Central memory CD8-positive, alpha-beta T cell (primary cell): ENCODE results near the gene NOL4L.

Experiments
- ATAC-seq: fragments of 150-1000 bp; cut with Tn5 transposase; replicated peaks from 2 replicates; pipeline ENCODE4 v1.10.0; 2022; ENCODE audit warnings: mild to moderate bottlenecking, moderate FRiP score, moderate number of reproducible peaks; ENCODE audit not compliant: poor library complexity, severe bottlenecking; ENCODE audit errors: extremely low read depth
- DNase-seq, 2 donors: peaks; one replicate each; pipeline ENCODE4 v3.0.0; 2021; ENCODE audit warnings: low spot score in 2 of 2
- H3K27ac Mint-ChIP-seq: one replicate; pipeline ENCODE4 v1.8.0; 2022; ENCODE audit warnings: low read depth, mild to moderate bottlenecking, moderate library complexity, mixed read lengths
- H3K27me3 Mint-ChIP-seq: one replicate; pipeline ENCODE4 v1.8.0; 2022; ENCODE audit warnings: mixed read lengths
- H3K36me3 Mint-ChIP-seq: one replicate; pipeline ENCODE4 v1.8.0; 2022; ENCODE audit warnings: mild to moderate bottlenecking, moderate library complexity, mixed read lengths; ENCODE audit not compliant: insufficient read depth
- H3K4me1 Mint-ChIP-seq: one replicate; pipeline ENCODE4 v1.8.0; 2022; ENCODE audit warnings: mixed read lengths
- H3K4me3 Mint-ChIP-seq: one replicate; pipeline ENCODE4 v1.8.0; 2022; ENCODE audit warnings: mild to moderate bottlenecking, moderate library complexity, mixed read lengths
- H3K9me3 Mint-ChIP-seq: one replicate; pipeline ENCODE4 v1.8.0; 2022; ENCODE audit warnings: mixed read lengths

Gene NOL4L

DNA sequence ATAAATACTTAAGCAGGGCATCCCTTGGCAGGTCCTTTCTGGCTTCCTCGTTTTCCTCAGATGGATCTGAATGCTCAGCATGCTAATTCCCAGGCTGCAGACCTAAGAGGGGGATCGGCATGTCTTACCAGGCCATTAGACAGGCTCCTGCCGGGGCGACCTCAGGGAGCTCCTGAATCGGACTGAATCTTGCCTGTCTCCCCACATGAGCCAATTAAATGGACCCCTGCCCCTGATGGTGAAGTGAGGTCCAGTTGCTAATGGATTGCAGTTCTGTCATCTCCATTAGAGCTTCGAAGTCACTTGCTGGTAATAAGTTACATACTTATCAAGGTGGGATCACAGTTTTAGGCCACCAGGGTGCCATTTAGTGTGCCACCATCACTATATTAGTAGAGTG lies 51.4 kb downstream of the NOL4L start:
- no peaks in the 10 kb centered on the region for H3K27me3 Mint-ChIP-seq
- no peak for ATAC-seq
- H3K4me1 Mint-ChIP-seq = peaks cover 64% of the 10 kb centered on the region
- no peak overlapping the region for H3K27ac Mint-ChIP-seq
- peaks cover 23% of the 10 kb centered on the region for H3K36me3 Mint-ChIP-seq
- no peak for DNase-seq
- no peak overlapping the region for H3K4me3 Mint-ChIP-seq
- no peaks in the 10 kb centered on the region for H3K9me3 Mint-ChIP-seq

DNA sequence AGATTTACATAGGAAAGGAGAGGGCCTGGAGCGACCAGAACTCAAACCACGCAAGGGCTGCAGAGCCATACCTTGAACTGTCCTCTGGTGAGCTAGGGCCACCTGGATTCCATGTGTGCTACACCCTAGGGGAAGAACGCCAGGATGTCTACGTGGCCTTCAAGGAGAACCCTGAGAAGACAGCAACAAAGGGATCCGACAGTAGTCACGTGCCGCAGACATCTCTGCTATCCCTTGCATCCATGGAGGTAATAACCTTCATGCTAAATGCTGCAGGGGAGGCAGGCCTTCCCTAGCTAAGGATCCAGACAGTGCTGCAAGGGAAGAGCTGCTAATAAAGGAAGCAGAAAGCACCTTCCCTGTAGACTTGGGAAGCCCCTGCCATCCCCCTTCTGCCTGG lies 52.9 kb downstream of the NOL4L start:
- DNase-seq (no peak), ATAC-seq (no peak)
- H3K36me3 Mint-ChIP-seq = peaks cover 19% of the 10 kb centered on the region
- no peak overlapping the region for H3K4me3 Mint-ChIP-seq
- H3K4me1 Mint-ChIP-seq = peaks cover 73% of the 10 kb centered on the region
- H3K27me3 Mint-ChIP-seq = no peaks in the 10 kb centered on the region
- H3K27ac Mint-ChIP-seq = peak overlapping the region; percentile 30
- no peaks in the 10 kb centered on the region for H3K9me3 Mint-ChIP-seq

DNA sequence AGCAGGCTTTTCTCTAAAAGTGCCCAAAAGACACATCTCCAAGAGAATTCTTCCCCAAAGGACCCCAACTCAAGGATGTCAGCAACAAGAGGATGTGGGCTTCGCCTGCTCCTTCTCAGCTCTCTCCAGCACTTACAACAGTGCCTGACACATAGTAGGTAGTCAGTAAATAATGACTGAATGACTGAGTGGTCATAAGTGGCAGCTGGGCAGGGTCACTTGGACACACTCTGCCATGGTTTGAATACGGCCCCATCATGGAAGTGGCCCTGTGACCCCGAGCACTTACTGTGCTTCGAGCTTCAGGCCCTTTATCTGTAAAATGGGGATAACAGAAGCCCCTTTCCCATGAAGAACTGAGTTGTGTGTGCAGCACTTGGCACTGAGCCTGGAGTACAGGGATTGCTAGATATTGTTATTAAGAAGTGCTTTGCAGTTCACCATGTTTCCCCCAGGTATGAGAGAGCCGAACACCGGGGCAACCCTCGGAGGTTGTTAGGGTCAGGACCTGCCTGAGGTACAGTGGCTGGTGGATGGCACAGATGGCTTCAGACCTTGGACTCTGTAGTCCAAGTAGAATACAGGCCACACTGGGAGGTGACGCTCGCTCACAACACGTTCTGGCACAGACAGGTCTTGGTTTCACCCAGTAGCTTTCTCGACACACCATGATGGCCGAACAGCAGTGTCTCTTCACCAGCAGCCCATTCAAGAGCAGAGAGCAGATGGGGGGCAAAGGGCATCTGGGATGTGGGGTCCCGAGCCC lies 56.0 kb downstream of the NOL4L start:
- peak overlapping the region; percentile 82 for H3K27ac Mint-ChIP-seq
- H3K27me3 Mint-ChIP-seq = no peaks in the 10 kb centered on the region
- DNase-seq = no peak

DNA sequence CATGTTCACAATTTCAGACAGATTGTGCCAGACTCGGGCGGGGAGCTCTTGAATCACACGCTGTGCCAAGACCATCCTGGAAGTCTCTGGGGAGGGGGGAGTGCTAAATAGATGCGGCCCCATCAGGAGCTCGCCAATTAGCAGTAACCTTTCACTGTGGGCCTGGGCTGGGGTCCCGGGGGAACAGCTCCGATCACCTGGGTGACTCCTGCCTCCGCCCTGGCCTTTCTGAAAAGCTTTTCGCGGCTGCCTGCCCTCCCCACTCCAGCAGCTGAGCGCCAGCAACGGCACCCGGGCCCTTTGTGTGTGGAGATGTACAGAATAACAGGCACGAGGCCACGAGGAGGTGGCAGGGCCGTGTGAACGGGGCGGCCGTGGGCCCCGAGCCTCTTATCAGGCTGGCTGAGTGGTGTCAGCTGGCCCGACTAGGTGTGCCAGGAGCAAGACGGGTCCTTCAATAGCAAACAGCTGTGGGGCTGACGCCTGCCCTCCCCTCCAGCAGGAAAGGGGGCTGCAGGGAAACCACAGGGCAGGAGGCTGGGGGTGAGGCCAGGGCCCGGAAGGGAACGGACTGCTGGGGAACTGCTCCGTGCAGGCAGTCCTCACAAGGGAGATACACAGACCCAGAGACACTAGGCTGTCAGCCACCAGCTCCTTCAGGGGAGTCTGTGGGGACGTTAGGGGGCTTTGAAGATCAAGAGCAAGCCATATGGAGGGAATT lies 56.8 kb downstream of the NOL4L start:
- no peak overlapping the region for H3K4me3 Mint-ChIP-seq
- DNase-seq = no peak
- H3K9me3 Mint-ChIP-seq = no peaks in the 10 kb centered on the region

More for the DNA sequence above, 56.0 kb downstream of the NOL4L start:
- no peaks in the 10 kb centered on the region for H3K9me3 Mint-ChIP-seq
- no peak overlapping the region for H3K4me3 Mint-ChIP-seq
- peaks cover 15% of the 10 kb centered on the region for H3K36me3 Mint-ChIP-seq
- H3K4me1 Mint-ChIP-seq = peaks cover 71% of the 10 kb centered on the region
- ATAC-seq = no peak

DNA sequence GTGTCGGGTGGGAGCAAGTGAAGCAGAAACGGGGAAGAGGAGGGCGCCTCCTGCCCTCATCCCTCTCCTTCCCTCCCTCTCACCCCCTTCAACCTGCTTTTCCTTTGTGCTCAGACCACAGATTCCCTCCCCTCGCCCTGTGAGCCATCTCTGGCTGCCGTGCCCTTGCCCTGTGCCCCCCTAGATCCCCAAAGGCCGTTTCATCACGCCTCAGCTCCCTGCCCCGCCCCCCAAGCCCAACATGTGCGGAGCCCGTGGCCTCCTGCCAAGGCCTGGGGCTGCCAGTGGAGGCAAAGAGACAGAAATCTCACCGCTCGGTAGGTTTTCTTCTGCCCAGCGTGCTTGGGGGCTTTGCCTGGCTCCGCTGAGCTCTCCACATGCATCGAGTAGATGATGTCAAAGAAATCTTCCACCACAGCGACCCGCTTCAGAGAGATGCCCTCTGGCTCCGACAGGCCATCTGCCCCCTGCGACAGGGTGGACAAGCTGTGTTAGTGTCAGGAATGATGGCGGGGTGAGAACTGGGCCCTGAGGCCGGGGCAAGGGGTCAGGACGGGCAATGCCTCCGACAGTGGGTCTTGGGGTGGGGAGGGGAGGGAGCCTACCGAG lies 57.6 kb downstream of the NOL4L start:
- DNase-seq (no peak), ATAC-seq (no peak)
- no peaks in the 10 kb centered on the region for H3K27me3 Mint-ChIP-seq
- H3K9me3 Mint-ChIP-seq = no peaks in the 10 kb centered on the region
- H3K4me3 Mint-ChIP-seq = no peak overlapping the region
- peaks cover 72% of the 10 kb centered on the region for H3K4me1 Mint-ChIP-seq
- H3K36me3 Mint-ChIP-seq = peaks cover 13% of the 10 kb centered on the region
- H3K27ac Mint-ChIP-seq = peak overlapping the region; percentile 87

More for the DNA sequence above, 56.8 kb downstream of the NOL4L start:
- ATAC-seq = peak; percentile 10
- H3K27me3 Mint-ChIP-seq = no peaks in the 10 kb centered on the region
- H3K36me3 Mint-ChIP-seq = peaks cover 13% of the 10 kb centered on the region
- peaks cover 72% of the 10 kb centered on the region for H3K4me1 Mint-ChIP-seq
- peak overlapping the region; percentile 82 for H3K27ac Mint-ChIP-seq

DNA sequence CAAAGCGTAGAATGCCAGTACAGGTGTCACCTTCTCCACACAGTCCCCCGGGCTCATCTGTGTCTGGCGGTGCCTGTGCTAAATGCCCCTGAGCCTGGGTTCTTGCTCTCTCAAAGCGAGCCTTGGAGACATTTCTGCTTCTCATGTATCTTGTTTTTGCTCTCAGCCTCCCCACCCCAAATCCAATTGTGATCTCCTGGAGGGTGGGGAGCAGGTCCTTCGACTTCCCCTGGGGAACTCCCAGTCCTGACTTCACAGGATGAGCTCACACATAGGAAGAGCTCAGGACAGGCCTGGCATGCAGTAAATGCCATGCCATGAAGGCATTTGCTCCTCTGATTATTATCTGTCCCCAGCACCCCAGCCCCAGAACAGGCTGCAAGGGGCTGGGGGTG lies 58.1 kb downstream of the NOL4L start:
- H3K27me3 Mint-ChIP-seq = no peaks in the 10 kb centered on the region
- no peak overlapping the region for H3K4me3 Mint-ChIP-seq
- H3K4me1 Mint-ChIP-seq = peaks cover 73% of the 10 kb centered on the region
- peaks cover 11% of the 10 kb centered on the region for H3K36me3 Mint-ChIP-seq
- no peaks in the 10 kb centered on the region for H3K9me3 Mint-ChIP-seq
- no peak for ATAC-seq
- no peak for DNase-seq
- H3K27ac Mint-ChIP-seq = peak overlapping the region; percentile 87

DNA sequence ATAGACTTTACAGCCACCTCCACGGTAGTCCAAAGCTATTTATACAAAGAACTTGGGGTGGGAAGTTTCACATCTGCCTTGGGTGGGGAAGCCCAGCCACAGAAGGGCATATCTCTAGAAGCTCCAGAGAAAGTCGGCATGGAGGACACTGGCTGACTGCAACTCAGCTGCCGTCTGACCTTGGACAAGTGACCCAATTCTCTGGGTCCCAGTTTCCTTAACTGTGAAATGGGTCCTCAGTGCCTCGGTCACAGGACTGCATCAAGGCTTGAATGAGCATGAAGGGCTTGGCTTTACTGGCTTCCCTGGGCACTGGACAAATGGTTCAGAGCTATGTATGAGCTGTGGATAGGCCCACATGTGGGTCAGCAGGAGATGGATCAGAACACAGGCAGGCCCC lies 58.6 kb downstream of the NOL4L start:
- H3K9me3 Mint-ChIP-seq = no peaks in the 10 kb centered on the region
- H3K4me1 Mint-ChIP-seq = peaks cover 74% of the 10 kb centered on the region
- H3K4me3 Mint-ChIP-seq = peak overlapping the region; percentile 32
- peak overlapping the region; percentile 87 for H3K27ac Mint-ChIP-seq
- H3K27me3 Mint-ChIP-seq = no peaks in the 10 kb centered on the region
- ATAC-seq (no peak), DNase-seq (no peak)
- peaks cover 10% of the 10 kb centered on the region for H3K36me3 Mint-ChIP-seq

DNA sequence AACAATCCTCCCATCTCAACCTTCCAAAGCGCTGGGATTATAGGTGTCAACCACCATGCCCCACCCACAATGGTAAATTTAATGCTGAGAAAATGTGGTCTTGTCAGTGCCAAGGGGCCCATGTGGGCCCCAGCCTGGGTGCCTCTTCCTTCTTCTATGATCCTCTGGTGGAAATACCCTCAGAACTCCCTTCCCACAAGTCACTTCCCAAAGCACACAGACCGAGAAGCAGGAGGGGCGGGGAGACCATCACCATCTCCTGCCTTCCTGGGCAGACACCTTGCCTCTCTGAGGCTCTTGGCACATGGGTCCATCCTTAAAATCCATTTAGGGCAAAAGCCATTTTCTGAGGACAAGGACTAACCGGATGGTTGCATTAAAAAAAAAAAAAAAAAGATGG lies 59.0 kb downstream of the NOL4L start:
- Mint-ChIP-seq H3K27ac (peak overlapping the region; percentile 87), H3K36me3 (peaks cover 10% of the 10 kb centered on the region), H3K27me3 (no peaks in the 10 kb centered on the region), H3K4me1 (peaks cover 76% of the 10 kb centered on the region), H3K4me3 (peak overlapping the region; percentile 32), H3K9me3 (no peaks in the 10 kb centered on the region)
- ATAC-seq (no peak), DNase-seq (no peak)

DNA sequence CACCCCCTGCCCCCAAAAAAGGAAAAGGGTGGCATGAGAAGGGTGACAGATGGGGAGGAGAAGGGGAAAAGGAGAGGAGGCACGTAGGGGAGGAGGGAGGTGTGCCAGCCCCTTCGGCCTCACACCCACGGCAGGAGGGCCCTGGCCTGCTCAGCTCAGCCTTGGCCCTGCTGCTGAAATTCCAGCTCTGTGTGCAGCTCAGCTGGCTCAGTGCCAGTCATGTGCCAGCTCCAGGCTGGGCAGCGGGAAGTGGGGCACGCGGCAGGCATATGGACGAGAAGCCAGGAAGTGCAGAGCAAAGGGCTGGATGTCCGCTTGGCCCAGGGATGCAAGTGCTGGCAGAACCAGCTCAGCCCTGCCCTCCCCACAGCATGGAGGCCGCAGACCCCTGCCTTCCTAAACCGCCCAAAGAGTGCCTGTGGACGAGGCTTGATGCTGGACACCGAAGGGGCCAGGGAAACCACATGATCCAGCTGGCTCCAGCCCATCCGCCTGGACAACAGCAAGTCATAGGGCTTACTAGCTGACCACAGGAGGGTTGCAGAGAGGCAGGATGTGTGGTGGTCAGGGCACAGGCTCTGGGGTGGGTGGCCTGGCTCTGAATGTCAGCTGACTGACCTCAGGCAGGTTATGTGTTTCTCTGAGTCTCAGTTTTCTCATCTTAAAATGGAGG lies 60.2 kb downstream of the NOL4L start:
- no peak for ATAC-seq
- Mint-ChIP-seq H3K4me3 (no peak overlapping the region), H3K4me1 (peaks cover 74% of the 10 kb centered on the region), H3K36me3 (peaks cover 12% of the 10 kb centered on the region), H3K27ac (peak overlapping the region; percentile 81), H3K27me3 (no peaks in the 10 kb centered on the region), H3K9me3 (no peaks in the 10 kb centered on the region)
- no peak for DNase-seq

DNA sequence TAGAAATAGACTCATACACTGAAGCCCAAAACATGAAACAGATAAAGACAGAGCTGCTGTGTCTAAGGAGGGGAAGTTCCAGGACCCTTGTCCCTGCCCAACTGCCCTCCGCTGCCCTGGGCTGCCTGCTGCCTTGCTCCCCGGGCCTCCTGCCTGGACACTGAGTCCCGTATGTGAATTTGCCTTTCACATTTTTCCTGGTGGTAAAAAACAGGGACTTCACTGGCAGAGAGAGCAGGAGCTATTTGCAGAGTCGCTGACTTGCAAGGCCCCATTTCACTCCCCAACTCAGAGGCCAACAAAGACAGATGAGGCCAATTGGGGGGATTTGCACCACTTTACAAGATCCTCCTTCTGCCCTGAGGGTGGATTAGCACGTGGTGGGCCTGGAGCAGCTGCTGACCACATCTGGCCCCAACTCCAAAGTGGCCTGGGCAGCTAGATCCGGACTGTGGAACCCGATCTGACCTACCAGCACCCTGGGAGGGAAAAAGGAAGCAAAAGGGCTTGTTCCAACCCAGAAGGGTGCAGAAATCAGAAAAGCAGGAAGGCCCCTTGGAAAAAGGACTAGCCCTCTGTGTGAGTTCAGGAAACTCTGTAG lies 61.4 kb downstream of the NOL4L start:
- no peak overlapping the region for H3K4me3 Mint-ChIP-seq

DNA sequence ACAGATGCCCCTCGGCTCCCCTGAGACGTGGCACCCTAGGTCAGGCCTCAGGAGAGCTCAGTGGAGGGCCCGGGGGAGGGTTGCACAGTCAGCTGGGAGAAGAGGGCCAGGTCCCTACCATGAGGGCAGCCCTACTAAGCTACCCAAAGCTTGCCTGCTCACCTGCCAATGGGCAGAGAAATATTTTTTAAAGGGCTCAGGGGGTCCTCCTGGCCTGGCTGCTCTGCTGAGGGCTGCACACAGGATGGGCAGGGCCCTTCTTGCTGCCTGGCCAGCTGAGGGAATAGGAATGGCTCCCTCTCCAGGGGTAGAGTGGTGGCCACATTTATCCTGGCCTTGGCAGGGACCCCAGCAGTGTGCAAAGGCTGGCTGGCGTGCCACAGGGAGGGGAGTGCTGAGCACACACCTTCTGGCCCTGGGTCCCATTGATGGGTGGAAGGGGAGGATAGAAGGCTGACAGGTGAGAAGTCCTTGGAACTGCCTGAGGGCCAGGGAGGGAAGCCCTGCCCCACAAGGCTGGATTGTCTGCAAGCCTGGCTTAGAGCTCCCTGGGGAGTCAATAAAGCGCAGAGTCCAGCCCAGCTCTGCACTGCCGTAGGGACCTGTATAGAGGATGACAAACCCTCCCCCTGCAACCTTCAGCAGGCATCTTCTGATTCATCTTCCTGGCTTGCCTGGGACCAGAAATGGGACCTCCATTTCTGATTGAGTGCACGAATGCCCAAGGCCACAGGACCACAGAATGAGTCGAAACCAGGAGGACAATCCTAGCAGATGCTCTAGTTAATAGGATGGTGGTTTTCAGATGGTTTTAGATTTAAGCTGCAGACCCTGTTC lies 62.1 kb downstream of the NOL4L start:
- DNase-seq (no peak), ATAC-seq (no peak)
- Mint-ChIP-seq H3K9me3 (no peaks in the 10 kb centered on the region), H3K27ac (no peak overlapping the region), H3K36me3 (peaks cover 16% of the 10 kb centered on the region), H3K4me3 (no peak overlapping the region), H3K4me1 (peaks cover 56% of the 10 kb centered on the region), H3K27me3 (no peaks in the 10 kb centered on the region)

More for the DNA sequence above, 61.4 kb downstream of the NOL4L start:
- peaks cover 62% of the 10 kb centered on the region for H3K4me1 Mint-ChIP-seq
- DNase-seq (no peak), ATAC-seq (no peak)
- H3K9me3 Mint-ChIP-seq = no peaks in the 10 kb centered on the region
- H3K27ac Mint-ChIP-seq = peak overlapping the region; percentile 81
- H3K27me3 Mint-ChIP-seq = no peaks in the 10 kb centered on the region
- H3K36me3 Mint-ChIP-seq = peaks cover 13% of the 10 kb centered on the region

DNA sequence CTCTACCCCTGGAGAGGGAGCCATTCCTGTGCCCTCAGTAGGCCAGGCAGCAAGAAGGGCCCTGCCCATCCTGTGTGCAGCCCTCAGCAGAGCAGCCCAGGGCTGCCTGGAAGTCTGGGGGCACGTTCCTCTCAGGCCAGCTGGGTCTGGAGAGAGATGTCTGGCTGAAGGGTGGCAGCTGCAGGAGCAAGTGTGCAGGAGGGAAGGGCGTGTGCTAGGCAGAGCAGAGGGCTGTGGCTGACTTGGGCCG lies 62.7 kb downstream of the NOL4L start:
- peak; percentile 37 for ATAC-seq
- DNase-seq = no peak
- Mint-ChIP-seq H3K4me1 (peaks cover 53% of the 10 kb centered on the region), H3K9me3 (no peaks in the 10 kb centered on the region), H3K27me3 (no peaks in the 10 kb centered on the region), H3K4me3 (no peak overlapping the region), H3K36me3 (peaks cover 16% of the 10 kb centered on the region), H3K27ac (no peak overlapping the region)
